DMS114 treated with DMSO at 0.1 percent for 48 hours (cell line): ENCODE data around the gene RABGGTA.
"Not testable (repeated sequence)": the region's sequence is repeated elsewhere in the genome, so short reads cannot be mapped to it uniquely, and the experiment has no call there.

ENCODE experiments used
- DNase-seq: peaks from one replicate; lab custom pipeline; 2025; ENCODE audit not compliant: unreplicated experiment; lab: John Stamatoyannopoulos, UW

The RABGGTA gene

DNA sequence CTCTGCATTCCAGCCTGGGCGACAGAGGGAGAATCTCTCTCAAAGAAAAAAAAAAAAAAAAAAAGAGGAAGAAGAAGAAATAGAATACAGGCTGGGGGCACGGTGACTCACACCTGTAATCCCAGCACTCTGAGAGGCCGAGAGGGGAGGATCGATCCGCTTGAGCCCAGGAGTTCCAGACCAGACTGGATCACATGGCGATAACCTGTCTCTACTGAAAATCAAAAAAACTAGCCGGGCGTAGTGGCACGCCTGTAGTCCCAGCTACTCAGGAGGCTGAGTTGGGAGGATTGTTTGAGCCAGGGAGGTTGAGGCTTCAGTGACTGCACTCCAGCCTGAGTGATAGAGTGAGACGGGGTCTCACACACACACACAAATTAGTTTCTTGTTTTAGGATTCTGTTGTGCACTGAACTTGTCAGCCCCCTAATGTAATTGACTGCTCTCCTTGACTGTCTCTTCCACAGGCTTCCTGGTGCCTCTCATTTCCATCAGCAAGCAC, 28.0 kb downstream of the RABGGTA start:
- DNase-seq = no peak

DNA sequence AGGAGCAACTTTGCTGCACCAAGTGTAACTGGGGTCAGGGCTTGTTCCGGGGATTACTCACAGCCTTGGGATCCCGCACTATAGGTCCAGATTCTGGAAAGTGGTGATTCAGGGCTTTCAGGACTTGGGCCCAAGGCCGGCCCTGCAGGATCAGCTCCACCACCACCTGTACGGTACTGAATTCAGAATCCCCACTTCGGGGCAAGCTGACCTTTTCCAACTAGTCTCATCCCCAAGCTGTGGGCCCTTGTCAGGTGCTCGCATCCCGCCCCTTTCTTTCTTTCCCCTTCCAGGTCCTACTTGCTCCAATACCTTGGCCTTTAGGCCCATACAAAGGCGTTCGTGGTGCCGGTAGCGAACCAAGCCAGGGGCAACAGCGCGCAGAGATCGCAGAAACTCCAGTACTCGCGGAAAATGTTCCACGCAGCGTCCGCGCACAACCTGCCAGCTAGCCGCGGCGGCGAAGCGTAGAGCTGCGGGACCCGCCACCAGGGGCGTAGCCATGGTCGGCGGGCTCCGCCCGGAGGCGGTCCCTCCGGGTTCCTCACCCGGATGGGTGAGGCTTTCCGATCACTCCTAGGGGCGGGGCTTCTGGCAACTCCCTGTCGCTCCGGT, 29.5 kb downstream of the RABGGTA start:
- peak; percentile 94 for DNase-seq

DNA sequence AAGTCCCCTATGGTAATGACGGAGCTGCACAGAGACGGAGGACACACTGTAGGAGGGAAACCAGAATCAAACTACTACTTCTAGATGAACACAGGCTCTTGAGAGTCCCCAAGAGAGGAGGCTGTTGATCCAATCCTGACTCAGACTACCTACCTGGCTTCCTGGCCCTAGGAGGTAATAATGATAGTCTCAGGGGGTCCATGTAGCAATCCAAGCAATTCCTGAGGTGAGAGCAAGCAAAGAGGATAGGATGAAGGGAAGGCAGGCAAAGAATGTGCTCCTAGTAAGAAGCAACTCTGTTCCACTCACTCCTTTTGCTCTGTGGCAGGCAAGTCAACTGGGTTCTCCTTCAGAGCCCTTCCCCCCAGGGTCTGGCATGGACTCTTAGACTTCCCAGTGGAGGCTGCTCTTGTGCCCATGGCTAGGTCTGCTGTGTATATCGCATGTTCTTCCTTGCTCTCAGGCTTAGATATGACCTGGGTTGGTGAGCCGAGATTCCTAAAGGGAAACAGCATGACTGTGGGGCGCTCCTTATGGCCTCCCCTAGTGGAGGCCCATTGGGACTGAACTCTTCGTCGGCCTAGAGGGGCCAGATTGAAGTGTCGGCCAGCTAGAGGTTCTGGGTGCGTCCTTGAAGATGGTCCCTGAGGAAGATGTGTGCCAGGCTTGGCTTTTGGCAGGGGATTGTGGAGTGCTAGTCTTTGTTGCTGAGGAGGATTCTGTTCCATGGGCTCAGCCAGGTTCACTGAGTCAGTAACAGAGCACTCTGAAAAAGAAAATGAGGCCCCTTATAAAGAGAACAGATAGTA, 31.1 kb downstream of the RABGGTA start:
- no peak for DNase-seq

DNA sequence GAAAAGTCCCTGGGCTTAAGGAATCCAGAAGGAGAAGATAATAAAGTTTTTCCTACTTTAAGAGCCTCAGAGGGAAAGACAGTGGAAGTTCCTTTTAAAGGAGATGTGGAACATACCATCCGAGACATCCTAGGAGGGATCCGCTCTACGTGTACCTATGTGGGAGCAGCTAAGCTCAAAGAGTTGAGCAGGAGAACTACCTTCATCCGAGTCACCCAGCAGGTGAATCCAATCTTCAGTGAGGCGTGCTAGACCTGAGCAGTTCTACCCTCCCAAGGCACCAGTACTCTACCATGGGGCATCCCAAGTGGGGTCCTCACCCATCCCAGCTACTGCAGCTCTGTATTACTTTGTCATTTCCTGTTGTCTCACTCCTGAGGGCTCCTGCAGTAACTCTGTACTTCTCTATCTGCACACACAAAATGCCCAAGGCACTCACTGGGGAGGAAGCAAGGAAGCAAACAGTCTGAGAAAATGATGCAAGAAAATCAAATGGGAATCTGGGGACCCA, 32.8 kb downstream of the RABGGTA start:
- no peak for DNase-seq

DNA sequence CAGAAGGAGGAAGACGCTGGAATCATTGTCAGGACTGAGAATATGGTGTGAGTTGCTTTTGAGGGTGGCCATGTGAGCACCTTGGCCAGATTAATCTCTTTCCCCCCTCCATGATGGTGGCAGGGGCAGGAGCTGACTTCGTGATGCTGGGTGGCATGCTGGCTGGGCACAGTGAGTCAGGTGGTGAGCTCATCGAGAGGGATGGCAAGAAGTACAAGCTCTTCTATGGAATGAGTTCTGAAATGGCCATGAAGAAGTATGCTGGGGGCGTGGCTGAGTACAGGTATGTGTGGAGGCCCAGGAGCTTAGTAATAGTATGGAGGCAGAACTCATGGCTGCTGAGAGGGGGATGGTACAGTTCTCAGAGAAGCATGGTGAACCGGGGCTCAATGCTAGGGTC, 33.3 kb downstream of the RABGGTA start:
- no peak for DNase-seq

DNA sequence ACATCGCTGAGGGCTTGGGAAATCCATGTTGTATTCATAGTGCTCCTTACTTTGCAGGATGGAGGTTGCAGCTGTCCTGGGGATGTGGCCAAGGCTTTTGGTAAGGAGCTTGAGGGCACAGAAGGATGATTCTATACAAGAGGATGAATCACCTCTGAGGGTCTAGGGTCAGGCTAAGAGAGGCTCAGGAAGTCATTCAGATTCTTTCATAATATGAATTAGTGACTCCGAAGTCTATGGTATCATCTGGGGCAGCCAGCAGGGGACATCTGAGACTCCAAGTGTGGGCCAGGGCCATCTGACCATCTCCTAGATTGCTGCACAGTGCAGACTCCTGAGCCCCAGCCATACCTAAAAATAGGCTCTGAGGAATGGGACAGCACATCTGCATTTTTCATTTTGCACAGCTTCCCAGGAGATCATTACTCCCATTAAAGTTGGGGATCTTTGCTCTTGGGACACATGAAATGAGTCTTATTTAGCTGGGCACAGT, 33.9 kb downstream of the RABGGTA start:
- DNase-seq = no peak

DNA sequence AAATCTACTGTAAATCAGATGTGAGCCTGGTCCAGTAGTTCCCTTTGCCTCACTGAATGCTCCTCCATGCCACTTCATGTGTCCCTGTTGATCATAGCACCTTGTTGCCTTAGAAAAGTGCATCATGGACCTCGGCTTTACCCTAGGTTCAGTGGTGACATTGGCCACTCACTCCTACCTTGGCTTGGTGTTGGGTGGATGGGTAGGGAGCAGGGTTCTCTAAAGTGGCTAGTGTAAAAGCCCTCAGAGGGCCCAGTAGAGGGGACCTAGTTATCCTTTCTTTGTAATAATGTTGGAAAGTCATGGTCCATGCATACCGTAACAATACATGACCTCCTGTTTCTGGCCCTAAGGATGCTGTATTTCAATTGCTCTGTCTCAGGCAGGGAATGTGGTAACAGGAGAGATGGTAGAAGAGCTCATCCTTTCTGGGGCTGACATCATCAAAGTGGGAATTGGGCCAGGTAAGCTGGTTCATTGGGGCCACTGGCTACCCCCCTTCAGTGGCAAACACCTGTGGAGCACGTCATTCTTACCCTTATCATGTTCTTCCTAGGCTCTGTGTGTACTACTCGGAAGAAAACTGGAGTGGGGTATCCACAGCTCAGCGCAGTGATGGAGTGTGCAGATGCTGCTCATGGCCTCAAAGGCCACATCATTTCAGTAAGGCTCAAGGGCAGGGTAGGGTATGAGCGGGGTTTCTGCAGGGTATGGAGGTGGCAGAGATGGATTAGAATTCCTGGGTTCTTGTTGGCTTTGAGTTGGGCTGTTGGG, 34.5 kb downstream of the RABGGTA start:
- DNase-seq = no peak

DNA sequence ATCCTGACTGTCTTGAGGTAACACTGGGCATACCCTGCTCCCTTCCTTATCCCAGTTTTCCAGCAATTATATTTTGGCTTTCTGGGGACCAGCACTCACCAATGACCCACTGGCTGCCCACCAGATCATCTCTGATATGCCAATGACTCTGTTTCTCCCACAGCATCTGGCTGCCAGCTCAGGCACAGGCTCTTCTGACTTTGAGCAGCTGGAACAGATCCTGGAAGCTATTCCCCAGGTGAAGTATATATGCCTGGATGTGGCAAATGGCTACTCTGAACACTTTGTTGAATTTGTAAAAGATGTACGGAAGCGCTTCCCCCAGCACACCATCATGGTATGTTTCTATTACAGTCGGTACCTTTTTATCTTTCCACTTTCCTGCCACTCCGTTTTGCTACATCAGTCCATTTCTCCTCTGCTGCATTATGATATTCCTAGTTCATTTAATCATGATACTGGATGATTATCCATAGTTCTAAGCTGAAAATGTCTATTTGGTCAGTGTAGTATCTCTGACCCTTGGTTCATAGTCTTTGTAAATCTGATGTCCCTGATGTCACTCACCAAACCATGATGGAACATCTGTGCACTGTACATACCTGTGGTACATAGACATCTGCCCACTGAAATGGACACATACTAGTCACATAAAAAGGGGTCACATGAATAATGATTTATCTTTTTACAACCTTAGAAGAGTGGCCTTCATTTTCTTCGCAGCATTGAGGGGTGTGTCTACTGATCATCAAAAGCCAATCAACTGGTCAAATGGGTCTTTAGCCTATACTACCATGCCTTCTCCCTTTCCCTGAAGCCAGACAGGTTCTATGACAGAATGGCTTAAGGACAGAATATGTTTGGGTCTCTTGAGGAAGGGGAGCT, 35.4 kb downstream of the RABGGTA start:
- no peak for DNase-seq

DNA sequence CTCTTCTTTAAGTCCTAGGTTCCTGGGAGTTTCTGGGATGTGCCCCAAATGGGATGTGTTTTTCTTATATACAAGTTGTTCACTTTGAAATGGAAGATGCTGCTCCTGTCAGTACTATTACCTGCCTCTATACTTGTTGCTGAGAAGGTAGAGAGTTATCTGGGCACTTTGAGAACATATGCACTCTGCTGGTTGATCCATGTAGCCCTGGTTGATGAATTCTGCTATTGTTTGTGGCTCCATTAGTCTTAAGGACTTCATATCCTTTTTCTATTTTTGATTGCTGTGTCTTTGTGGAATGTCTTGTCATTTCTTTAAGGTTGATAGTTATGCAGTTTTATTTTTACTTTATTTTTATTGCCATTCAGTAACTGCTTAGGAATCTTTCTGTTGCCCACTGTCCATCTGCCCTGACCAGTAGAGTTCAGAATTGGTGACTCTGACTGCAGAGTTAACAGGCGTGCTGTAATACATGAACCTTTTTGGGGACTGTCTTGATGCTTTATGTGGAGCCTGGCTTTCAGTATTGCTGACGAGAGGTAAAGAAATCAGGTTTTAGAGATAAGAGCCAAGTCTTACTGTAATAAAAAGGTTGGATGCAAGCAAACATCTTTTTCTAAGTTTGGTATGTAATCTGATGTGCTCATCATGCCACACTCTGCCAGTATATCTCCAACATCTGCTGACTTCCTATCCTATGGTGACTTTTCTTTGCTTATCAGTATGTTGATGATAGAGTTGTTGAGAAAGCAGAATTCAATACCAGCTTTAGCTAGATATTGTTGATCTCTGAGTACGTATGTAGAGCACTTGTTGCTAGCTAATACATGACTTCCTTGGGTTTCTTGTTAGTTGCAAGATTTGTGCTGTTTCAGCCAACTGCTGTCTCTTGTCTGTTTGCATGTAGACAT, 37.0 kb downstream of the RABGGTA start:
- DNase-seq = no peak

DNA sequence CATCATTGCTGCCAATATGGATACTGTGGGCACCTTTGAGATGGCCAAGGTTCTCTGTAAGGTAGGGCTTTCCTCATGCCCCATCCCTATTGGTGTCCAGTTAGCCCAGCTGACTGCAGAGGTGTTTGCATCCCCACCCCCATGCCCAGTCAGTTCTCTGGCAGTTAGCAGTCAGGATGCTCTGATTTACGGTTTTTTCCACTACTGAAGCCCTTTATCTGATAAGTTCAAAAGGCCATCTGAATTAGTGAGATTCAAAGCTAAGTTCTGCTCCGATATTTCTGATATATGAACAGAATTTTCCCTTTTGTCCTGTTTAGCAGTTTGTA, 37.9 kb downstream of the RABGGTA start:
- DNase-seq = no peak

DNA sequence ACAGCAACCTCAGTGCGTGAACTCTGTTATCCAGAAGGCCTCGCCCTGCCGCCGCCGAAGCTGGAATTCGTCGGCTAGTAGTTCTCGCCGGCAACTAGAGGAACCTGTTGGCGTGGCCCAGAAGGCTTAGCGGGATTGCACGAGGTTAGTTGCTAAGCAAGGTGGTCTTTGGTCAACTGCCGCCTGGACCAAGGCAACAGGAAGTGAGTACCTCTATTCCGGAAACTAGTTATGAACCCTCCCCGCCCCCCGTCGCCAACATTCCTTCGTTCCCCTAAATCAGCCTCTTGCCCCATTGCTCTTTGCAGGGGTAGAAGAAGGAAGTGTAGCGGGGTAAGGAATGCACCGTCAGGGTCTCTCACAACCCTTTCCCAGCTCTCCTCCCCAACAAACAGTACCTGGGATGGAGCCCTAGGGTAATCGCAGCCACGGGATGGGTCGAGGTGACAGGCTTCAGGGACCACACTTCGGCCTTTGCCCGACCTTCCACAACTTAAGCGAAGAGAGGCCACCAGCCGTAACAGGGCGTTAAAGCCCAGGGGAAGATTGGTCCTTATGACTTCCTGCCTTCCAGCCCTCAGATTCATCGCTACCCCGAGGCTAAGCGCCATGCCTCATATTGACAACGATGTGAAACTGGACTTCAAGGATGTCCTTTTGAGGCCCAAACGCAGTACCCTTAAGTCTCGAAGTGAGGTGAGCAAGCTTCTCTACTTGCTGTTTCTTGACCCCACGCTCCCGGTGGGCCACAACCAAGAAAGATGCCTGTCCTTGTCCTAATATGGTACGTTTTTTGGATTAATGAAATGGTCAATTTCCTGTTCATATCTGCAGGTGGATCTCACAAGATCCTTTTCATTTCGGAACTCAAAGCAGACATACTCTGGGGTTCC, 38.5 kb downstream of the RABGGTA start, which contains the start of gene GMPR2:
Gene GMPR2 (plus strand): TSS at position 285 of the 893 bp plus-strand sequence. CDS start 325 bp downstream, at position 610.
- peak; percentile 82 for DNase-seq

DNA sequence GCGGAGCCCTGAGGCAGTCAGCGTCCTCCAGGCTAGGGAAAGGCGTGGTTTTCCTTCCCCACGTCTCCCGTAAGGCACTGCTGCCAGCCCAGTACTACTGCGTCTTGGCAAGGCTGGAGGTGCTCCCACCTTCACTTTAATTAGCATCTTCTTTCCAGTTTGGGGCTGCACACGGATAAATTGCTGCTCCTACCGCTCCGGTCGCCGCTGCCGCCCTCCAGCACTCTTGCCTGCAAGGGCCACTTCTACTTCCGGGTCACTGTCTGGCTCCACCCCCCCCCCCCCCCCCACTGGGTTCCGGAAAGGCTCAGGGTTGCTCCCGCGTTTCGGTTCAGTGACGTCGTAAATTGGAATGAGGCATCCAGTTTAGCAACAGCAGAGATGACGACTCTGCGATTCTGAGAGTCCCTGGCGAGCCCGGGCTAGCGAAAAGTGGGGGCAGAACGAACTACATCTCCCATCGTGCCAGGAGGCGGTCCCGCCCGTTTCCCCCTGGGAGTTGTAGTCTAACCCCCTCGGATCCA, 39.2 kb downstream of the RABGGTA start, which contains the start of gene NEDD8:
Gene NEDD8 (minus strand): TSS at position 247 of the 524 bp plus-strand sequence. CDS start 100 bp downstream, at position 147.
- DNase-seq = peak; percentile 87

DNA sequence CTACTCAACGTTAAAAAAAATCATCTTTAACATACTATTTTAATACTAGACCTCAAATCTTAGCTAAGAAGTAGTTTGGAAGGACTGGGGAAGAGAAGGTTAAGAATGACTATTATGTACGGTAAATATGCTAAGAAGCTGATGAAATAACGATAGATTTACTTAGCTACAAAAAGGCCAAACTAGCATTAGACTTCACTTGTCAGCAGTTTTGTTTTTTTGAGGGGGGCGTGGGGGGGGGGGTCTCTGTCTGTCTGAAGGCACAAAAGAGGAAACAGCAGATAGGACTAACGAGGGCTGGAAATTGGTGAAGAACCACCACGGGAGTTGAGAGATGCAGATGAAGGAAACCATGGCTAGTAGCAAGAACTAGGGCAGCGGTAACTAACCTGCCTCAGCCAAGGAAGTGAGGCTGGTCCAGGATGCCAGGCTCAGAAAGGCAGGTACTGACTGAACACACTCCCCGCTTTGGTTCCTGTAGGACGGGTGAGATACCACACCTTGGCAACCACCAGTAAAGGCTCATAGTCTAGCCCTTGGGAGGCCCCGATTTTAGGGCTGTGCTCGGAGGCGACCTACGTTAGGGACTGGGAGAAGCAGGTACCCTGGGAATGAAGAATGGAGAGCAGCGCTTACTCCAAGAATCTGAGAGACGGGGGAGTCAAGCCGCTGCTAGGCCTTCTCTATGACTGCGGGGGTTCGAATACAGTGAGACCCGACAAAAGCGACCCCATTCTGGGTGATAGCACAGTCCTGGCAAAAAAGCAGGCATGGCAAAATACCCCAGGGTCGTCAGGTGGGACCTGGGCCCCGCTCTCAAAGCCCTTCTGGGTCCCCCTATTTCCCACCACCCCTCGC, 39.9 kb downstream of the RABGGTA start:
- DNase-seq = no peak

DNA sequence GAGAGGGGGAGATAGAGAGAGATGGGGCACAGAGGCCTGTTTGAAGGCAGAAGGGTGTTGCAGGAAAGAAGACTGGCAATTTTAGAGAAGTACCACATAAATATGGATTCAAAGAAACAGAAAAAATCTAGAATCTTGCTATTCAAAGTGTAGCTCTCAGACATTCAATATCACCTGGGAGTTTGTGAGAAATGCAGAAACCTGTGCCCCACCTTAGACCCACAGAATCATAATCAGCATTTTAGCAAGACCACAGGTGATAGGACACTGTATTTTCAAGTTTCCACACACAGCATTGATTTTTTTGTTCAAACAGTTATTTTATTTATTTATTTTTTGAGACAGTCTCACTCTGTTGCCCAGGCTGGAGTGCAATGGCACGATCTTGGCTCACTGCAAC, 42.5 kb downstream of the RABGGTA start:
- no peak for DNase-seq

DNA sequence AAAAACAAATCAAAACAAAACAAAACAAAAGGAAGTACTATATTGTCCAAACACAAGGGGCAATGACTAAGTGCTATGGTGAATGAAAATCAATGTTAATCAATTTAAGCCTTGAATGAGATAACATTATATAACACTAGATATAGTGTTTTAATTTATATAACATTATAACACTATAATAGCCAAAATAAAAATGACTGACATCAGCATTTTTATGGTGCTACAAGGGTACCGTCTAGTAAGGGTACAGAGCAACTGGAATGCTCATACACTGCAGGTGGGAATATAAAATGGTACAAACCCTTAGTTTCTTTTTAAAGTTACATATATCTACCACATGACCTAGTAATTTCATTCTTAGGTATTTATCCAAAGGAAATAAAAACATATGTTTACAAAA, 44.9 kb downstream of the RABGGTA start:
- no peak for DNase-seq

DNA sequence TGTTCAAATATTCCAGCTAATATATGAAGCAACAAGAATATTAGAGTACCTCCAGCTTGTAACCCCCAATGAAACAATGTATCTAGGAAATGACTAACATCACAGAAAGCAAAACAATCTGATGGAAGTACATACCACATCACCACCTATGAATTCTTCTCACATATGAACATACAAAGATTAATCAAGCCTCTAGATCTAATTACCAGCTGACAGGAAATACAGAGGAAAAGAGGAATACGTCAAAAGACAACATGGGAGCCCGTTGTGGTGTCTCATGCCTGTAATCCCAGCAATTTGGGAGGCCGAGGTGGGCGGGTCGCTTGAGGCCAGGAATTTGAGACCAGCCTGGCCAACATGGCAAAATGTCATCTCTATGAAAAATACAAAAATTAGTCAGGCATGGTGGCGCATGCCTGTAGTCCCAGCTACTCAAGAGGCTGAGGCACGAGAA, 46.8 kb downstream of the RABGGTA start:
- no peak for DNase-seq

DNA sequence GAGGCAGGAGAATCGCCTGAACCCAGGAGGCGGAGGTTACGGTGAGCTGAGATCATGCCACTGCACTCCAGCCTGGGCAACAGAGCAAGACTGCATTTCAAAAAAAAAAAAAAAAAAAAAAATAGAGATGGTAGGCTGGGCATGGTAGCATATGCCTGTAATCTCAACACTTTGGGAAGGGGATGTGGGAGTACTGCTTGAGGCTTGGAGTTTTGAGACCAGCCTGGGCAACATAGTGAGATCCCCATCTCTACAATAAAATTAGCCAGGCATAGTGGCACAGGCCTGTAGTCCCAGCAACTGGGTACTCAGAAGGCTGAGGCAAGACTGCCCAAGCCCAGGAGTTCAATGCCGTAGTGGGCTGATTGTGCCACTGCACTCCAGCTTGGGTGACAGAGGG, 48.4 kb downstream of the RABGGTA start:
- not testable (repeated sequence) for DNase-seq
